Body of pancreas (tissue), 4 donors: ENCODE data around the gene ABCC1. TPM values are rescaled to one million over a fixed set of nuclear protein-coding genes. Genes with fewer than 3 reads are reported as not detected.

Experiments
- ATAC-seq: fragments of 150-250 bp; one replicate; pipeline ENCODE4 v1.9.1; 2016
- DNase-seq, 4 donors: peaks; one replicate each; pipeline ENCODE4 v3.0.0-alpha.2; 2019
- H3K27ac ChIP-seq, 4 donors: fragments of 200-600 bp; sonication (generic); 1 replicate in 3 of 4; 2 replicates in 1 of 4; pipeline versions ENCODE4 v1.5.1 to v1.6.1; 2016 to 2019; ENCODE audit warnings: mild to moderate bottlenecking in 1 of 4, mixed read lengths in 1 of 4, moderate library complexity in 1 of 4
- H3K27me3 ChIP-seq, 2 donors: fragments of 200-600 bp; sonication (generic); one replicate each; pipeline ENCODE4 v1.6.0; 2016; ENCODE audit warnings: mild to moderate bottlenecking in 1 of 2
- H3K36me3 ChIP-seq, 2 donors: fragments of 200-600 bp; sonication (generic); replicated peaks in 1 of 2; 2 replicates each; pipeline ENCODE4 v1.5.1; 2016; ENCODE audit warnings: low read depth in 2 of 2; ENCODE audit not compliant: insufficient read depth in 1 of 2
- H3K4me1 ChIP-seq: fragments of 200-600 bp; sonication (generic); one replicate; pipeline ENCODE4 v1.6.0; 2016
- H3K4me3 ChIP-seq, 2 donors: fragments of 200-600 bp; sonication (generic); 1 replicate in 1 of 2; 2 replicates in 1 of 2; pipeline ENCODE4 v1.5.1; 2016 to 2019
- H3K9me3 ChIP-seq, 3 donors: fragments of 200-600 bp; sonication (generic); 1 replicate in 2 of 3; 2 replicates in 1 of 3; pipeline ENCODE4 v1.5.1; 2016
- CTCF ChIP-seq, 7 experiments: fragments of 450-650 bp in 4 of 7; fragments of 200-600 bp in 3 of 7; sonication (generic) in 3 of 7; IDR thresholded peaks; one replicate each; pipeline ENCODE4 v1.5.1; 2016 to 2019; ENCODE audit warnings: antibody characterized with exemption in 7 of 7
- POLR2A ChIP-seq, 3 donors: fragments of 450-650 bp; IDR thresholded peaks; one replicate each; pipeline ENCODE4 v1.6.1; 2016; ENCODE audit warnings: antibody characterized with exemption in 3 of 3, mild to moderate bottlenecking in 2 of 3
- WGBS, 2 donors: methylation state at CpG; one replicate each; pipeline ENCODE4 v1.1.5; 2017; 5-methylcytosine and 5-hydroxymethylcytosine counted together
- intact Hi-C: fragments of 100-400 bp; cut with DNase I; formaldehyde crosslinking; loops from one replicate; pipeline ENCODE4 v1.15.1; 2023
- total RNA-seq, 2 donors: library from RNA; depleted of rRNA; stranded (reverse); fragments of >200 nt; gene quantifications; one replicate each; pipeline ENCODE4 v1.1.0, GENCODE V29; 2016

The ABCC1 gene
- total RNA-seq, 2 donors from 2014 or later: 12.7 to 23.1 TPM

GRCh38 chr16:16063683-16064082 is 114.3 kb downstream of the ABCC1 start:
- 71 to 81% methylated on average over 2 of the region's 2 CpGs for WGBS, 2 donors
- peak overlapping the region in 1 of 4 donors; percentile 82 for H3K27ac ChIP-seq
- no peak overlapping the region for H3K4me3 ChIP-seq
- ATAC-seq: no peak
- intact Hi-C loops: no loop called here
- DNase-seq: no peak
- H3K4me1 ChIP-seq: peaks cover 58% of the 10 kb centered on the region
- H3K27me3 ChIP-seq: no peaks in the 10 kb centered on the region
- H3K9me3 ChIP-seq: no peaks in the 10 kb centered on the region
- no peak for TF ChIP-seq CTCF (IDR thresholded peaks at IDR 0.05)
- no peaks in the 10 kb centered on the region for H3K36me3 ChIP-seq

GRCh38 chr16:16064874-16065384 is 115.5 kb downstream of the ABCC1 start:
- 97 to 98% methylated on average over 4 of the region's 4 CpGs for WGBS, 2 donors
- intact Hi-C loops: no loop called here
- no peak for DNase-seq
- H3K4me1 ChIP-seq: peaks cover 54% of the 10 kb centered on the region
- no peak overlapping the region for H3K4me3 ChIP-seq
- no peaks in the 10 kb centered on the region for H3K36me3 ChIP-seq
- TF ChIP-seq POLR2A (IDR thresholded peaks at IDR 0.05) (no peak), CTCF (IDR thresholded peaks at IDR 0.05) (no peak)
- H3K27me3 ChIP-seq: no peaks in the 10 kb centered on the region
- H3K9me3 ChIP-seq: no peaks in the 10 kb centered on the region
- no peak overlapping the region for H3K27ac ChIP-seq
- no peak for ATAC-seq

GRCh38 chr16:16067127-16067526 is 117.7 kb downstream of the ABCC1 start:
- 35 to 43% methylated on average over 13 of the region's 13 CpGs for WGBS, 2 donors
- Histone ChIP-seq H3K4me1 (peaks cover 53% of the 10 kb centered on the region), H3K9me3 (no peaks in the 10 kb centered on the region), H3K4me3 (no peak overlapping the region), H3K27ac (peak overlapping the region in 3 of 4 donors; percentile 35 to 71 (median 64)), H3K36me3 (no peaks in the 10 kb centered on the region), H3K27me3 (no peaks in the 10 kb centered on the region)
- TF ChIP-seq POLR2A (IDR thresholded peaks at IDR 0.05) (no peak), CTCF (IDR thresholded peaks at IDR 0.05) (no peak)
- ATAC-seq: no peak
- intact Hi-C loops: no loop called here
- peak in 3 of 4 donors; percentile 23 to 35 (median 30) for DNase-seq

GRCh38 chr16:16071631-16072244 is 122.3 kb downstream of the ABCC1 start:
- TF ChIP-seq CTCF (IDR thresholded peaks at IDR 0.05) (no peak), POLR2A (IDR thresholded peaks at IDR 0.05) (peak in 1 of 3 donors; percentile 13)
- Histone ChIP-seq H3K4me3 (no peak overlapping the region), H3K9me3 (no peaks in the 10 kb centered on the region), H3K4me1 (peaks cover 73% of the 10 kb centered on the region), H3K27me3 (no peaks in the 10 kb centered on the region), H3K27ac (peak overlapping the region; percentile 52 to 89 (median 85)), H3K36me3 (no peaks in the 10 kb centered on the region)
- WGBS, 2 donors: 2 to 9% methylated on average over 8 to 11 of the region's 11 CpGs
- DNase-seq (peak; percentile 81 to 90 (median 84)), ATAC-seq (peak; percentile 78)
- intact Hi-C loops: no loop called here
